Right lobe of liver (tissue), 6 donors: ENCODE data around the gene PSMD1. TPM values are rescaled to one million over a fixed set of nuclear protein-coding genes. Genes with fewer than 3 reads are reported as not detected.
A peak's percentile ranks its signal among the peaks of the same experiment; 100 is the strongest.

Source experiments
- ATAC-seq, 4 donors: fragments of 200-7000 bp; cut with Tn5 transposase; one replicate each; pipeline ENCODE4 v1.9.1; 2020; ENCODE audit warnings: mild to moderate bottlenecking in 4 of 4, moderate library complexity in 4 of 4
- DNase-seq, 3 donors: peaks; one replicate each; pipeline ENCODE4 v3.0.0-alpha.2; 2020
- H3K27ac ChIP-seq, 3 donors: fragments of 200-600 bp; one replicate each; pipeline ENCODE4 v1.8.0; 2022
- H3K27me3 ChIP-seq, 2 donors: fragments of 200-600 bp; one replicate each; pipeline ENCODE4 v1.8.0; 2022
- H3K36me3 ChIP-seq, 4 donors: fragments of 200-600 bp; sonication (generic) in 1 of 4; one replicate each; pipeline versions ENCODE4 v1.5.1 to v1.8.0; 2017 to 2022; ENCODE audit warnings: control low read depth in 1 of 4
- H3K4me1 ChIP-seq, 4 donors: fragments of 200-600 bp; sonication (generic) in 1 of 4; one replicate each; pipeline versions ENCODE4 v1.5.1 to v1.8.0; 2017 to 2022; ENCODE audit warnings: control low read depth in 1 of 4
- H3K4me3 ChIP-seq, 3 donors: fragments of 200-600 bp; one replicate each; pipeline ENCODE4 v1.8.0; 2022
- H3K9me3 ChIP-seq, 4 donors: fragments of 200-600 bp; sonication (generic) in 1 of 4; one replicate each; pipeline versions ENCODE4 v1.5.1 to v1.8.0; 2017 to 2022; ENCODE audit warnings: control low read depth in 1 of 4
- CTCF ChIP-seq, 4 donors: fragments of 200-600 bp in 3 of 4; fragments of 450-650 bp in 1 of 4; IDR thresholded peaks; one replicate each; pipeline versions ENCODE4 v1.5.1 to v1.8.0; 2016 to 2022; ENCODE audit warnings: antibody characterized with exemption in 4 of 4, mild to moderate bottlenecking in 2 of 4
- POLR2A ChIP-seq: fragments of 450-650 bp; IDR thresholded peaks from one replicate; pipeline ENCODE4 v1.6.1; 2017; ENCODE audit warnings: antibody characterized with exemption, mild to moderate bottlenecking
- WGBS: methylation state at CpG from one replicate; pipeline ENCODE4 v1.1.6; 2018; ENCODE audit warnings: low coverage, low lambda C conversion rate; ENCODE audit not compliant: insufficient coverage; ENCODE audit errors: missing lambda C conversion rate; 5-methylcytosine and 5-hydroxymethylcytosine counted together
- intact Hi-C, 2 donors: fragments of 100-400 bp; cut with DNase I; formaldehyde crosslinking; loops; one replicate each; pipeline versions ENCODE4 v1.11.2 to v1.14.1; 2022
- total RNA-seq, 6 experiments: library from RNA; depleted of rRNA in 2 of 6; stranded (reverse); fragments of >200 nt in 2 of 6; fragmentation: NEBNext Ultra II Directional in 3 of 6; extraction: Animal tissue kit (Norgen Biotek cat#: 25700) in 3 of 6; gene quantifications; one replicate each; pipeline versions ENCODE4 v1.1.0 to v1.2.4, GENCODE V29; 2016 to 2023
- donor health status: DM: no; HTN: yes; CAD: no.
- donor health status: DM: no; HTN: no; CAD: no.
- donor health status: DM: no; HTN: no; CAD: no.
- donor health status: DM: no; HTN: yes; CAD: no.
- donor health status: DM: no; HTN: yes; CAD: no.

The PSMD1 gene
- total RNA-seq, 6 experiments from 2014 or later = 46.4 to 62.3 (median 55.5) TPM

- intact Hi-C loops = no loop called here
- TF ChIP-seq POLR2A (no peak), CTCF (IDR thresholded peaks at IDR 0.05) (no peak)
- ATAC-seq (peak in 2 of 4 donors; percentile 26 to 27), DNase-seq (no peak)
- peaks cover 0 to 5% (median 1%) of the 10 kb centered on the region in 4 donors for H3K36me3 ChIP-seq
- peaks cover 0 to 23% (median 3%) of the 10 kb centered on the region in 4 donors for H3K4me1 ChIP-seq
- no peaks in the 10 kb centered on the region for H3K27me3 ChIP-seq
- no peak overlapping the region for H3K4me3 ChIP-seq
- WGBS = 53% methylated on average over 4 of the region's 4 CpGs
- H3K9me3 ChIP-seq = no peaks in the 10 kb centered on the region
- no peak overlapping the region for H3K27ac ChIP-seq
Measured at GRCh38 chr2:231117922-231118613, 61.4 kb downstream of the PSMD1 start.

- H3K27ac ChIP-seq = no peak overlapping the region
- no peak for ATAC-seq
- TF ChIP-seq CTCF (IDR thresholded peaks at IDR 0.05) = no peak
- no peak for TF ChIP-seq POLR2A
- intact Hi-C loops = no loop called here
- H3K36me3 ChIP-seq = peaks cover 0 to 2% (median under 1%) of the 10 kb centered on the region in 4 donors
- peaks cover 0 to 29% (median 6%) of the 10 kb centered on the region in 4 donors for H3K4me1 ChIP-seq
- no peaks in the 10 kb centered on the region for H3K27me3 ChIP-seq
- no peak for DNase-seq
- no peak overlapping the region for H3K4me3 ChIP-seq
- no peaks in the 10 kb centered on the region for H3K9me3 ChIP-seq
- WGBS = 65% methylated on average over 2 of the region's 2 CpGs
Measured at GRCh38 chr2:231118614-231118942, 61.9 kb downstream of the PSMD1 start.

- Histone ChIP-seq H3K4me3 (peak overlapping the region in 2 of 3 donors; percentile 6 to 9), H3K36me3 (no peaks in the 10 kb centered on the region), H3K4me1 (peaks cover 0 to 41% (median 6%) of the 10 kb centered on the region in 4 donors), H3K27me3 (no peaks in the 10 kb centered on the region), H3K27ac (peak overlapping the region; percentile 25 to 52 (median 33)), H3K9me3 (no peaks in the 10 kb centered on the region)
- DNase-seq (no peak), ATAC-seq (peak; percentile 85 to 89 (median 86))
- intact Hi-C loops = no loop called here
- TF ChIP-seq CTCF (IDR thresholded peaks at IDR 0.05) (no peak), POLR2A (no peak)
- 17% methylated on average over 4 of the region's 4 CpGs for WGBS
Measured at GRCh38 chr2:231123362-231123898, 66.8 kb downstream of the PSMD1 start.

- Histone ChIP-seq H3K27me3 (no peaks in the 10 kb centered on the region), H3K36me3 (no peaks in the 10 kb centered on the region), H3K27ac (peak within 1 kb of the TSS; percentile 10 to 33 (median 25)), H3K4me1 (peaks cover 0 to 49% (median 8%) of the 10 kb centered on the region in 4 donors), H3K4me3 (peak within 1 kb of the TSS in 1 of 3 donors; percentile 9), H3K9me3 (no peaks in the 10 kb centered on the region)
- WGBS = 31% methylated on average over 5 of the region's 5 CpGs
- peak; percentile 46 to 74 (median 54) for ATAC-seq
- DNase-seq = no peak
- no peak for TF ChIP-seq POLR2A
- no peak for TF ChIP-seq CTCF (IDR thresholded peaks at IDR 0.05)
- intact Hi-C loops = no loop called here
Measured at GRCh38 chr2:231124838-231125568, 68.3 kb downstream of the PSMD1 start, which contains the start of gene HTR2B. HTR2B (minus strand) TSS chr2:231125042; CDS start chr2:231123764, 1,278 bp downstream.
